CD4-positive, alpha-beta T cell treated with Interferon alpha-2 for 1 hour (primary cell): Measurements from ENCODE around the gene MAPK10.

Experiments
- DNase-seq, 2 donors: peaks; one replicate each; pipeline ENCODE4 v3.0.0-alpha.2; 2020 to 2022

Gene MAPK10

DNA sequence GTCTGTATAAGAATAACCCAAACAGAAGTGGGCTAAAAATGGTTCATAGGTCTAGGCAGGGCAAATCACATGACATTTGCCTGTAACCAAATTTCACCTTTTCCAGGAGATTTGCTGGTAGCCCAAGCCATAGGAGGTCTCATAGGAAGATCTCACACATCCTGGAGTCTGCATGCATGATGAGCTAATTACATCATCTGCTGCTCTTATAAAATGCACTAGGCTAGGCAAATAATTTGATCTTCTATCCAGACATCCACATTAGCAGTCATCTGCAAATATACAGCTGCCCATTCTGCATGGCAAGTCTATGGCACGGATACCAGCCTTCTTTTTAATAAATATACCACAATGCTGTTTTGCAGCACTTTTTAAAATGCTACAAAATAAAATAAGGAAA, 87.2 kb downstream of the MAPK10 start:
- no peak for DNase-seq

DNA sequence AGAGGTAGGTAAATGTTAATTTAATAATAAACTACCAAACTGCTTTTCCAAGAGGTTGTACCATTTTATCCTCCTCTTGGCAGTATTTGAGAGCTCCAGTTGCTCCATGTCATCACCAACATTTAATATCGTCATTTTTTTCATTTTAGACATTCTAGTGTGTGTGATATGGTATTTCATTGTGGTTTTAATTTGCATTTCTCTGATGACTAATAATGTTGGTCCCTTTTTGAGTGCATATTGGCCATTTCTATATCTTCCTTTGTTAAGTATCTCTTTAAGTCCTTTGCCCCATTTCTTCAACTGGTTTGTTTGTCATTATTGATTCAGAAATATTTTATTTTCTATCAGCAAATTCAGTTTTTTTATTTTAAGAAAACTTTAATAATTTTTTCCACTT, 88.8 kb downstream of the MAPK10 start:
- DNase-seq, result no peak

DNA sequence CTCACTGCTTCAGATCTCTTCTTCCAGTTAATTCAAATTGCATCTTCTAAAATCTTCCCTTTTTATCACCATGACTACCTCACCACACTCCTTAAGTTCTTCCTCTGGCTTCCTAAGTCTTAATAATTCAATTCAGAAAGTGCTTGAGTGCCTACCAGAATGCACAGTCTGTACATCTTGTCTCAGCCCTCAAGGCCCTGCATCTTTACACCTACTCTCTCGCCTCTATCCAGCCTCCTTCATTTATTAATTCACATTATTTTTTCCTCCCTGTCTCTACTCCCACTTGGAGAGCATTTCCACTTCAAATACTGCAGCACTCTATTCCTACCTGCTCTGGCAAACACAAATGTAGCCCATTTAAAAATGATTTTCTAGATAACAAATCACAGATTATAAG, 90.5 kb downstream of the MAPK10 start:
- DNase-seq, result no peak

DNA sequence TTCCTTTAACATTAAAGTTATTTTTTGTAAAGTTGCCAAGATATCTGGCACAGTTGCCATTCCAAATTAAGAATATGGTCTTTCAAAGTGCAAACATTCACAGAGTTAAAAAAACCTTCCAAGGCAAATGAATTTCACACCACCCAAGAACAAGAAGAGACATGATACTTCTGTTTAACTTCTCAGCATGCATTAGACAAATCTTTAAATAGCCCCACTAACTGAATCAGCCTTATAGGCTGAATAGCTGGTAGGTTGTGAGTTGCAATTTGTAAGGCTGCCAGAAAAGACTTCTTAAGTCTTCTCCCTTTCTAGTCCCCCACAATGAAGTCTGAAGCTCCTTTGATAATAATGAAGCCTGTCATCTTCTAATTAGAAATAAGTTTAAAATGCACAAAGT, 95.6 kb downstream of the MAPK10 start:
- no peak for DNase-seq

DNA sequence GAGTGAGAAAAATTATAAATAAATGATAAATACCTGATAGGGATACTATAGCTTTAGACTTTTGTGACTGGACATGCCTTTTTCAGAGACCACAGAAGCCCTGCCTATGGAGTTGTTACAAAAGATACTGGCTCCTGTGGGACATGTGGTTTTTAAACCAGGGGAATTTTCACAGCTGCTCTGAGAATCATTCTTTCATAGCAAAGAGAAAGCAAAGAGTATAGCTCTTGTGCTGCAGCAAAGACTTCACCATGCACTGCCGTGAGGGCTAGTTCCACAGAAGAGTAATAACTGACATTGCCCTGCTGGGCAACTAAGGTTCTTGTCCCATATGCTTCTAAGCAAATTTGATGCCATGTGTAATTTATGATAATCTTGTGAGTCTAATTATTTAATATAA, 98.2 kb downstream of the MAPK10 start:
- DNase-seq, result no peak

DNA sequence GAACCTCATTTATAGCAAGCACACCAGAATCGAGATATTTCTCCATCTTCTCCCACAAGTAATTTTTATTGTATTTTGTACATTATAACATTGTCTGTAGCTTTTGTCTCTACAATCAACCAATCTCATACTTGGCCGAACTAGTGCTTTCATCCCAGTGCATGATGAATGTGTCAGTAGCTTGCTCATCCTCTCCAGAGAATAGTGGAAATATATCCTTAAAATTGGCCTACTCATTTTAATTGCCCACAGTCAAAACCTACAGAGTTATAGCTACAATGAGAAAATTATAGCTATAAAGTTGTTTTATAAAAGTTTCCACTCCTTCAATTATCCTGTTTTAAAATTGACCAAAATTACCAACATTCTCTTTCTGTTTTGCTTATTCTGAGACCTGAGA, 103.8 kb downstream of the MAPK10 start:
- no peak for DNase-seq

DNA sequence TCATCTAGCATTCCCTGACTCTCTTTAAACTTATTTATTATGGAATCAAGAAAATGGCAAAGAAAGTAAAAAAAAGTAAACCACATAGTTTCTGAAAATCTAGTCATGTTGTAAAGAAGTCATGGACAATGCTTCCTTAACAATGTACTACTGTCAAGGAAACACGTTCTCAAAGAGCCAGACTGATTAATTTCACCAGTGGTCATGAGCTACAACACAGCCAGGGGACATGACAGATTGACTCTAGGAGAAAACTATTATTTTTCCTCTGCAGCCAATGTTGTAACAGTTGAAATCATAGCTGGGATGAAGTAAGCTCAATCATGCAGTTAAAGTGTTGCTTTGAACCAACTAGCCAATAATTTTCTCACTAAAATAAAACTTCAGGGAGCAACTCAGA, 109.2 kb downstream of the MAPK10 start:
- no peak for DNase-seq

DNA sequence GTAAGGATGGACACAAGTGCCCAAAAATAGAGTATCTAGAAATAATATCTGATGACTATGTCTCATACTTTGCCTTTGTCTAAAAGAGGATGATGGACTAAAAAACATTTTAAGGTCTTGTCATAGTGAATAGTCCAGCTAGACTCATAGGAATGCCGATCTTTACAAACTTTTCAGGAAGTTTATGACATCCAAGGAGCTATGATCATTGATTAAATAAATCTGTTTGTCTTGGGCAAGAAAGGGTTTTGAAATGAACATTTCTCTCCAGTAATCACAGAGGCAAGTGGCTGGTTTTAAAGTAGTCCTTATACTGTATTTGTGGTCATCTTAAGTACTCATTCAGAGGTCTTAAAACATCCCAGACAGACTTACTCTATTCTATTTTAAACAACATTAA, 109.8 kb downstream of the MAPK10 start:
- no peak for DNase-seq

DNA sequence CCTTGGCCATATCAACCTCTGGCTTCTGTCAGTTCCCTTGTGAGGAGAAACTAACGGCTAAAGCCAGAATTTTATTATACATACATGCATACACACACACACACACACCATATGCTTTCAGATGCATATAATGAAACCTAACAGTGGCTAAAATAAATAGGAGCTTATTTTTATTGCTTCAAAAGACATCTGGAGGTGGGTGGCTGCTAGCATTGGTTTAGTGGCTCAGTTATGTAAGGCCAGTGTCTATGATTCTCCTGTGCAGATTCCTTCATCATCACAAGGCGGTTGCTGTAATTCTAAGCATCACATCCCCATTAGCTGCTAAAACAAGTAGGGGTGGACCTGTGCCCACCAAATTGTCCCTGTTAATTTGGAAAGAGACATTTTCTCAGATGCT, 110.8 kb downstream of the MAPK10 start:
- no peak for DNase-seq

DNA sequence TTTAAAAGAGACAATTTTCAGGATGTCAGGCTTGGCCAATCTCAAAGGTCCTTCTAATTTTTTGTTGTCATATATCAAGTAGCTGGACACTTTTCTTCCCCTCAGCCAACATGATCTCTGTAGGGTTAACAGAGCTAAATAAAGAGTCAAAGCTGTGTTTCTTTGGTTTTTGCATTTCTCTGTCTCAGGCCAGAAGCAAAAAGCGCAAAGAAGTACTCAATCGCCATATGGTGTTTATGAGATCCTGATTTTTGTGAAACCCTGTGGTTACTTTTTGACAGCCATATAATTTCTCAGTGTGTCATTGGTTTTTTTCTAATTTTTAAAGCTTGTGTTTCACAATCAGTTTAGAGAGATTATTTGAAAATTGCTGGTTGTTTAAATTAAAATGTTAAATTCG, 111.9 kb downstream of the MAPK10 start:
- no peak for DNase-seq

DNA sequence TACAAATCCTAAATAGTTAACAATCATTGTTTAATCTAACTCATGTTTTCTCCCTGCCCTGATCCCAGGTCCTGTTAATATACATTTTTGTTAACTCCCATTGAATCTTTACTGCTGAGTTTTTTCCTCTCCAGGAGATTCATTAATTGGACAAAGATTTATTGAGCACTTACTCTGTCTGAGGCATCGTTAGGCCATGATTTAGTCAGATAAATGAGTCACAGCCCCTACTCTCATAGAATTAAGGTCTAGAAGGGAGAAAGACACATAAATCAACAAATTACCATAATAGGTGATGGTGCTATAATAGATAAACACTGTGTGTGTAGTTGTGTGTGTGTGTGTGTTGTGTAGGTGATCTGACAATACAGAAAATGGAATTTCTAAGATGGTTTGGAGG, 112.5 kb downstream of the MAPK10 start:
- DNase-seq, result no peak

DNA sequence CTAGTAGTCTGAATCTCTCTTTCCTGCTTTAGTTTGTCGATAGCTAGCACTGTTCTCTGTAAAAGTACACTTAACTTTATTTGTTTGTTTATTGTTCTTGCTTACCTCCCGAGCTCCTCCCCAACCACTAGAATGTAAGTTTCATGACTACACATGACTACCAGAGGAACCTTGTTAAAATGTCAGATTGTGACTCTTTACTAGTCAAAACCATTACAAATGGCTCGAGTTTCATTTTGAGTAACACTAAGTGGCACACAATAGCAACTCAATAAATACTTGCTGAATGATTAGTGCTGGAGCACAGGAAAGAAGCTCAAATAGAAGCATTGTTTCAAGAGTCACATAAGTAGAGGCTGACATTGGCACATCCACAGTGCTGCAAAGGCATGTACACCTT, 116.1 kb downstream of the MAPK10 start:
- no peak for DNase-seq

DNA sequence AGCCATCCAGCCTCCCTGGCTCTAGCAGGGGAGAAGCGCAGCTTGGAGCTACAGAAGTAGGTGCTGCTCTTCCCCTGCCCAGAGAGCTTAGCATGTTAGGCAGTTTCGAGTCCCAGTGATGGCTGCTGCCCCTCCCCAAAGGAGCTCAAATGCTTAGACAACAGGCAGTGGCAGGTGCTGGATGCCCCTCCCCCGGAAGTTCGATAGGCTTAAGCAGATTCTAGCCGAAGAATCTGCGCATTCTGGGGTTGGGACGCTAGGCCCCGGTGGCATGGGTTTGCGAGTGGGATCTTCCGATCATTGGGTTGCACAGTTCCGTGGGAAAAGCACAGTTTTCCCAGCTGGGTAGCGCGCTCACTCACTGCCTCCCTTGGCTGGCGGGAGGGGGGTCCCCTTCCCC, 117.2 kb downstream of the MAPK10 start:
- no peak for DNase-seq

DNA sequence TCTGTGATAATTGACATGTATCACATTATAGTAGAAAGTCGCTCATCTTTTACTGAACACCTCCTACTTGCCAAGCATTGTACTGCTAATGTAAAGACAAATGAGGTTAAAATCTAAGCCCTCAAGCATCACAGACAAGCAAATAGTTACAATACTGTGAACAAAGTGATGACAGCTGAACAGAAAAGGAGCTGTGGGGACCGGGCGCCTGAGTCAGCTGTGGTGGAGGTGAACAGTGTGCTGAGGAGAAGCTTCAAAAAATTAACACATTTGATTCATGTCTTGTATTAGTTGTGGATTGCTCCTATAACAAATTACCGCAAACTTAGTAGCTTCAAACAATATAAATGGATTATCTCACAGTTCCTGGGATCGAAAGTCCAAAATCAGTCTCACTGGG, 124.3 kb downstream of the MAPK10 start:
- DNase-seq, result no peak

DNA sequence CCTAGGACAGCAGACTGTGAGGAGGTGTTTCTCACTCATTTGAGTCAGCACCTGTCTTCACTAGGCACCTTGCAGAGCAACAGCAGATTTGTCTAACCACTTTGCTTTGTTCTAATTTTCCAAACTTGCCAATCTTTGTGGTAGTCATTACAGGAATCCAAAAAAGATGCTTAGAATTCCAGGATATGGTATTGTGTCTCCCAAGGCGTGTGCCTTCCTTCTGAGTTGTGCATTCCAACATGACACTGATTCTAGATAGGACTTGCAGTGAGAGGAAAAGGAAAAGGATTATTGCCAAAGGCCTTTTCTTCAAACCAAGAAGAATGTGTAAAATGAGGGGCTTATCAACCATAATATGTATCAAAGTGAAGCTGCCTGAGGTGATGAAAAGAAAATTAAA, 126.2 kb downstream of the MAPK10 start:
- DNase-seq, result no peak

DNA sequence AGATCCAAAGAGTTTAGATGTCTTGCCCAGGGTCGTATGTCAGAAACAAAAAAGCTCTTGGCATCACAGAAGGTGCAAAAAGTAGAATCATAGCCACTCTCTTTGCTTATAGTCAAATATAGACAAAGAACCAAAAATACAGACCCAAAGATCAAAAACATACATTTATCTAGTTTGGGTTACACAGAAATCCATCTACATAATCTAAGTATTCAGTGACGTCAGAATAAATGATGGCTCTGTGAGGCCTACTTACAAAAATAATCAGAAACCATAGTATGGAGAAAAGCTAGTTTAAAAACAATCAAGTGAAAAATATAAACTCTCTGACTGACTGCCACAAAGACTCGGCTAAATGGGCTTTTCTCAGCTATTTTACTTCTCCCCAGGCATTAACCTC, 126.8 kb downstream of the MAPK10 start:
- no peak for DNase-seq

DNA sequence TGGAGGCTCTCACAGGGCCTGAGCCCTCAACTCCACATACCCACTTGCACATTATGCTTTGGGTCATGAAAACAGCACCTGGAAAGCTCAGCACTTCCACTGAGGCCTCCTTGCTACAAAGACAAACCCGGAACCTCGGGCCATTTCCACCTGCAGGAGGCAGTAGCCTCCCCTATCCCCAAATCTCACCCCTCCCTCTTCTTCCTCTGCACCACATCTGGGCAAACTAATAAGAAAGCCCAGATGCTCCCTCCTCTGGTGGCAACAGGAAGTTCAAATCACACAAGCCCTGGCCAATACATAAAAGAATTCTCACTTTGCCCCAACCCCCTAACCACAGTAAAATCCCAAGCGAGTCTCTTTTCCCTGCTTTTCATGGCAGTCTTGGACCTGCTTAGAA, 136.4 kb downstream of the MAPK10 start:
- DNase-seq, result no peak

DNA sequence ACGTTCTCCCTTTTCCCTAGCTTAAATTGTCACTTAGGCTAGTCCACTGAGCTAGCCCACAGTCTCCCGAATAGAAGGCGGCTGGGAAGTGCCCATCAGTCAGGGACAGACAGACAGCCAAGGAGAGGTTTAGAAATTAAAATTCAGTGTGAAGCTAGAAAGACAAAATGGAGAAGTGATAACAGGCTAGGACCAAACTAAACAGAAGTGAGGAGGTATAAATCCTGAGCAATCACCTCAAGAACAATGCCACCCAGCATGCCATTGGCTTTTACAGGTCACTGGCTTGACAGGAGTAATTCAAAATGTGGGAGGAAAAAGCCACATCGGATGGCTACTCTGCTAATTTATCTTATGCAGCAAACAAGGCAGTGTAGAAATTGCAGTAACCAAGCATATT, 138.9 kb downstream of the MAPK10 start:
- no peak for DNase-seq

DNA sequence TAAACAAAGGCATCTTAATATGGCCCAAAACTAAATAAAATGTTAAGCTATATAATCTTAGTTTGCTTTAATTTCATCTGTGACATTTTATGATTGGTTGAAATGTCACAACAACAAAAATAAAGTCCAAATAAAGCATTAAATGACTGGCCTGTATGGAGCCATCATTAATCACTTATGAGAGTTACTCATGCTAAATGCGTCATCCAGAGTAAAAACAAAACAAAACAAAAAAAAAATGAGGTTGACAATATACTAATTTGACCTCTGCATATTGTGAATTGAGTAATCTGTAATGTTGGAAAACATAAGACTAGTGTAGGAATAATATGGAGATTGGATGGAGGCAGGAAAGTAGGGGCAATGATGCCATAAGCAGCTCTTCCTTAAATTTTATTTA, 139.7 kb downstream of the MAPK10 start:
- no peak for DNase-seq

DNA sequence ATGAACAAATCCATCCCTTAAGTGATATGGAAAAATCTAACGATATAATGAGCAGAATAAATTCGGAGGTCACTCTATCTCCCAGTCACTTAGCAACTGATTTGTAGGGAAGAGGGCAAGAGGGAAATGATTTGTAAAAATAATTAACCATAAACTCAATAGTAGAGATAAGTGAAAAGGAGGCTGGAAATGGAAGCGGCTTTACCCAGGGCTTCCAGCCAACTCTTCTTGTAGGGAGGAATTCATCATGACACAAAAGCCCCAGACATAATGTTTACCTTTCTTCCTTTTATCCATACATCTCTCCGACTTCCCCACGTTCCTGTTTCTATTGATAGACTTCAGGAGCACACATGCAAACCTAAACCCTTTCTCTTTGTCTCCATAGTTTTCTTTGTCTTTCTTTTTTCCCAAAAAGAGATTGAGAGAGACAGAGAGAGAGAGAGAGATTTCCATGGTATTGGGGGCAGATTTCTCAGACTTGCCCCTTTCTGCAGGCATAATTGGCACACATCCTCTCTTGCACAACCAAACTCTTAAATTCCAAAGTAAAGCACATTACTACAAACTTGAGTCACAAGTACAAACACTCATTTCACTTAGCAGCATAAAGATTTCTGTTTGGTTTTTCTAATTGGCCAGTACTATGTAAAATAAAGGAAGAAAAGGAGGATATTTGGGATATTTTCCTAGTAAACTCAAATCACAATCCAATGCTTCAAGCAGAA, 140.9 kb downstream of the MAPK10 start:
- DNase-seq, result no peak

DNA sequence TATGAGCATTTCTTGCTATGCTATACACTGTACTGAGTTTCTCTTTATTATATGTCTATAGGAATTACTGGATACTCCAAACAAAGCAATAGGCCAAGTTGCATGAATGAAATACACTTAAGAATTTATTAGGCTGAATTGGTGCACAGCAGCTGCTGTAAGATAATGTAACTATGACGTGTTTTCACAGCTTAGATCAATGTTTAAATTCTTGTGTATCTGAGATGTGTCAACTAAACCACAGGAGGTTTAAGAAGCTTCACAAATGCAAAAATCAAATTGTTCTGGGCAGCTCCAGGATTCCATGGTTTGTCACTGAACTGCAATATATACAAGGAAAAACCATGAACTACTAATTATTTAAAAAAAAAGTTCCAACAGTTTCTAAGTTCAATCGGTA, 156.7 kb downstream of the MAPK10 start:
- DNase-seq, result no peak

DNA sequence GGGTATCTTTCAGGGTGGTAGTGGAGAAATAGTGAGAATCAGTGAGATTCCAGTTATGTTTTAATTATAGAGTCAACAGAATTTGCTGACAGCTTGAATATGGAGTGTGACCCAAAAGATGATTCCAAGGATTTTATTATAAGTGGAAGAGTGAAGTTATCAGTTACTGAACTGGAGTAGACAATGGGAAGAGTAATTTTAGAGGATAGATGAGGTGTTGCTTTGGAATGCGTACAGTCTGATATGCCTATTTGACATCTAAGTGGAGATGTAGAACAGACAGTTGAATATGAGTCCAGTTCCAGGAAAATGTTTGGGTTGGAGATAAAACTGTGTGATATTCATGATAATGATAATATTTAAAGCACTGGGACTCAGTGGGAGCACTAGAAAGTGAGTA, 174.2 kb downstream of the MAPK10 start:
- DNase-seq, result no peak

DNA sequence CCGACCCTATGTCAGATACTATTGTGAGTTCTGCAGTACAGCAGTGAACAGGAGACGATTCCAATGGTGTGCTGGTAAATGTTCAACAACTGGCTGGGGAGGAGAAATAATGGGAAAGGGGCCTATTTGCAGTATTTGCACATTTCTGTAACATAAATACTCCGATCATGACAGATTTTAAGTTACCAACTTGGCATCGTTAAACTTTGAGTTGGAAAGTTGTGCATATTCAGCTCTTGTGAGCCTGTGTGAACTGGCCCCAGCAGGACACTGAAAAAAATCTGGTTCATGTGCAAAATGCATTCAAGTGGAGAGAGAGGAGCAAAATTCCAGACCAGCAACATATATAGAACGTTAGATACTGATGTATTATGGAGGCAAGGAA, 175.0 kb downstream of the MAPK10 start:
- no peak for DNase-seq

DNA sequence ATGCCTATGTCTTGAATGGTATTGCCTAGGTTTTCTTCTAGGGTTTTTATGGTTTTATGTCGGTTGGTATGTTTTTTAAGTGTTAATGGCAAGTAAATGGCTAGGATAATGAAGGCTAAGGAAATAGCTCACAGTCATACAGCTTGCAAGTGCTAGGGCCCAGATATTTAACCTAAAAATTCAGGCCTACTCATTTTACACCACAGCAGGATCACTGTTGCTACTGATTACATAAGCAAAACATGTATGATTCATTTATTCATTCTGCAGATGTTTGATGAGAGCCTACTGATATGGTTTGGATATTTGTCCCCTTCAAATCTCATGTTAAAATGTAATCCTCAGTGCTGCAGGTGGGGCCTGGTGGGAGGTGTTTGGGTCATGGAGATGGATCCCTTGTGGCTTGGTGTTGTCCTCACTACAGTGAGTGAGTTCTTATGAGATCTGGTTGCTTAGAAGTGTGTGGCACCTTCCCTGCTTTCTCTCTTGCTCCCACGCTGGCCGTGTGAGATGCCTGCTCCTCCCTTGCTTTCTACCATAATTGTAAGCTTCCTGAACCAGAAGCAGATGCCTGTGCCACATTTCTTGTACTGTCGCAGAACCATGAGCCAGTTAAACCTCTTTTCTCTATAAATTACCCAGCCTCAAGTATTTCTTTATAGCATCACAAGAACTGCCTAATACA, 175.5 kb downstream of the MAPK10 start:
- no peak for DNase-seq

DNA sequence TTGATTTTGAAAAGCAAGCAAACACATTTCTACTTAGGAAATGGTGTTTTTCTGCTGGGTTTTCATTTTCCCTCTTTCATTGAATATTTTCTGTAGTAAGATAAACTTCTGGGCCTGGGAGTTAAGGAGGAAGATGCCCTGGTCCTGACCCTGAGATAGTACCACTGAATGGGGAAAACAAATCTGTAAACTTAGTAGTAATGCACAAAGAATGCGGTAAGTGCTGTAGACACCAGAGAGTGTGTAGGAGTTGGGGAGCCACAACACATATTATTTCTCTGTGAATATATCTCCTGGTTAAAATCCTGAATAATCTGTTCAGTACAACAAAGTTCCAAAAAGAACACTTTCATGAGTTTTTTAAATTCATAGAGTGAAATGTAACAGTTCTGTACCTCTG, 178.3 kb downstream of the MAPK10 start:
- DNase-seq, result no peak
